Stimulated activated CD8-positive, alpha-beta memory T cell treated with anti-CD3 and anti-CD28 coated beads, Interleukin-15, amount 100 ng/mL, for 1 hour (primary cell): Measurements from ENCODE around the gene HERC5.
A peak's percentile ranks its signal among the peaks of the same experiment; 100 is the strongest.
"Not testable (repeated sequence)": the region's sequence is repeated elsewhere in the genome, so short reads cannot be mapped to it uniquely, and the experiment has no call there.

ENCODE experiments used
- DNase-seq: peaks from one replicate; pipeline ENCODE4 v3.0.0-alpha.2; 2020; ENCODE audit warnings: low read depth

The HERC5 gene

DNA sequence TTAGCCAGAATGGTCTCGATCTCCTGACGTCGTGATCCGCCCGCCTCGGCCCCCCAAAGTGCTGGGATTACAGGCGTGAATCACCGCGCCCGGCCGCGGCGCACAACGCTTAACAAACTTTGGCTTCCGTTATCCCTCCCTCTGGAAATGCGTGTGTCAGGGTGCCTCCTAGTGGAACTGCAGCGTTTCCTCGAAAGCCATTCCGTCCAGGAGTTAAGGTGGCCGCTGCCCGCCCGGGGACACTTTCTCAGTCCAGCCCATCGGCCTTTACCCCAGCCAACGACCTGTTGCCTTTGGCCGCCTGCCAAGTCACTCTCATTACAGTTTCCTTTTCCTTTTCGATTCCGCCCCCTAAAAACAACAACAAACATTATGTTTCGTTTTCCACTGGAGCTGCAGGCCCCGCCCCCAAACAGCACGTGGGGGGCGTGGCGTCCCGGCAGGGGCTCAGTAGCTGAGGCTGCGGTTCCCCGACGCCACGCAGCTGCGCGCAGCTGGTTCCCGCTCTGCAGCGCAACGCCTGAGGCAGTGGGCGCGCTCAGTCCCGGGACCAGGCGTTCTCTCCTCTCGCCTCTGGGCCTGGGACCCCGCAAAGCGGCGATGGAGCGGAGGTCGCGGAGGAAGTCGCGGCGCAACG, at the start of gene HERC5:
Gene HERC5, plus strand, starts transcription at position 450 of the 637 bp plus-strand sequence. Its CDS starts 151 bp downstream, at position 601.
- peak; percentile 81 for DNase-seq

DNA sequence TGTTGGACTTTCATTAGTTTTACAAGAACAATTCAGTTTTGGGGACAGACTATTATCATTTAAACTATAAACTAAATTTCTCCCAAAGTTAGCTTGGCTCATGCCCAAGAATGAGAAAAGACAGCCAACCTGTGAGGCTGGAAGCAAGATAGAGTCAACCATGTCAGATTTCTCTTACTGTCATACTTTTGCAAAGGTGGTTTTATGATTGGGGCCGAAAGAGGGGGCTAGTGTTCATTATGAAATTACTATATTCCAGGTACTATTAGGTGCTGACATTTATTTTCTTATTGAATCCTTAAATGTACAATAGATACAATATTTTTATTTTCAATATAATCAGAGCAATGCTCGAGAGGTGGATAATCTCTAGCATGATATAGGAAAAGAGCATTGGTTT, 47.7 kb upstream of the HERC5 start:
- no peak for DNase-seq

DNA sequence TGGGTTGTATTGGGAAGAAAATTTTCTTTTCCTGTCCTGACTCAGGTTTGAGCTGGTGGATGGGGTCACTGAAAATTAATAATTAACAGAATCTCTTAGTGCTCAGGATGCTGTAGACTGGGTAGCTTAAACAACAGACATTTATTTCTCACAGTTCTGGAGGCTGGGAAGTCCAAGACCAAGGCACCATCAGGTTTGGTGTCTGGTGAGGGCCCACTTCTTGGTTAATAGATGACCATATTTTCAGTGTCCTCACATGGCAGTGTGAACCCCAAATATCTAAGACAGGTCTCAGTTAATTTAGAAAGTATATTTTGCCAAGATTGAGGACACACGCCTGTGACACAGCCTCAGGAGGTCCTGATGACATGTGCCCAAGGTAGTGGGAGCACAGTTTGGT, 47.1 kb upstream of the HERC5 start:
- no peak for DNase-seq

DNA sequence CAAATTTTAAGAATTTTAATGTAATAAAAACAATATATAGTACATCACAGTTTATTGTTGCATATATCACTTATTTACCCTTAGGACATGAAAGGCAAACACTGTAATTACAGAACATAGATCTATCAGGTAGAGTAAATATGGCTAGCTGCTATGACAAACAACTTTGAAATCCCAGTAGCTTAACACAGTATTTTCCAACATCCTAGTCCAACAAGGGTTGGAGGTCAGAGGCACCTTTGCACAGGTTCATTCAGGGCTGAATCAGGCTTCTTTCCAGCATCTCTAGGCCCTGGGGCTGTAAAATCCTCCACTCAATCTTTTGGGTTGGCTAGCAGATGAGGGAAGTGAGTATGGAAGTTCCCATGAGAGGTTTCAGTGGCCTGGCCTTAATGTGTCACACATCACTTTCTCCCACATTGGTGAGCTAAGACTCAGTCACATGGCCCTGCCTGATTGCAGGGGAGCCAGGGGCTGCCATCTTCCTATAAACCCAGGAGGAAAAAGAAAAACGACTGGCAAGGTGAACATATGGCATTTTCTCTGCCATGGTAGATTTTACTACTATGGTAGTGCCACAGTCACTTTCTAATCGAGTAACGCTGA, 45.3 kb upstream of the HERC5 start:
- DNase-seq, result no peak

GRCh38 chr4:88413801-88414200, 43.1 kb upstream of the HERC5 start:
- no peak for DNase-seq

DNA sequence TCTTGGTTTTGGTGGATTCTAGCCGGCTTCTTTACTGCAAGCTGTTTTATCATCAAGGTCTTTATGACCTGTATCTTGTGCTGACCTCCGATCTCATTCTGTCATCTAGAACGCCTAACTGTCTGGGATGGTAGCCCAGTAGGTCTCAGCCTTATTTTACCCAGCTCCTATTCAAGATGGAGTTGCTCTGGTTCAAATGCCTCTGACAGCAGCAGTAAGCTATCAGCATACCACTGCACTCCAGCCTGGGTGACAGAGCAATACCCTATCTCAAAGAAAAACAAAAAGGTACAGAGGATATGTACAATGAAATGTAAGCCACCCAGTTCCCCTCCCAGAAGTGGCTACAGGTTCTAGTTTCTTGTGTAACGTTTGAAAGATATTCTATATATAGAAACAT, 42.2 kb upstream of the HERC5 start:
- no peak for DNase-seq

DNA sequence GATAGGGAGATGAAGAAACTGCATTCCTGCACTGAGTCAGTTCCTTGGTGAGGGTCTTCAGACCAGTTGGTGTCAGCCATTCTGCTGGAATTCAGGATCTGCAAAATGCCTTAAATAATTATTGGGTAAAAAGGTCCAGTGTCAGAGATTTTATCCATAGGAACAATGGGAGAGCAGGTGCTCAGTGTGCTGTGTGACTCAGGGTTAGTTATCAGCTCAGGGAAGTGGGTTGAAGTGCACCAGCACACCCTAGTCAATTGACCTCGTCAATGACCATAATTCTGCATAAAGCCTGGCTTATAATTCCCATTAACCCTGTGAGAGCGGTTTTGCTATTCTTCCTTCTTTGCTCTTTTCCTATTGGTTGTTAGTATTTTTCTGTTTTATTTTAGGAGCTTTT, 40.9 kb upstream of the HERC5 start:
- DNase-seq, result no peak

DNA sequence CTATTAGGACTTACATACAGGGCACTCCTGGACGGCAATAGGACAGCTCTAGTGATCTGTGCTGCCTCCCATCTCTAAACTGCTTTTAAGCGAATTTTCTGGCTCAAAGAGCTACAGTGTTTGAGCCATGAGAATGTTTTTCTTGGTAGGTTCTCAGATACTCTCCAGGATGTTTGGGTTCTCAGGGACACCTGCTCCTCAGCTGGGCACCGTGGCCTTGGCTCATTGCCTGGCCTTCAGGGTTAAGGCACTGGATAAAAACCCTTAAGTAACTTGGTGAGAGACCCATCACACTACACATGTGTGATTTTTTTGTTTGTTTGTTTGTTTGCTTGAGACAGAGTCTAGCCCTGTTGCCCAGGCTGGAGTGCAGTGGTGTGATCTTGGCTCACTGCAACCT, 38.5 kb upstream of the HERC5 start:
- no peak for DNase-seq

GRCh38 chr4:88419874-88420273, 37.0 kb upstream of the HERC5 start:
- no peak for DNase-seq

DNA sequence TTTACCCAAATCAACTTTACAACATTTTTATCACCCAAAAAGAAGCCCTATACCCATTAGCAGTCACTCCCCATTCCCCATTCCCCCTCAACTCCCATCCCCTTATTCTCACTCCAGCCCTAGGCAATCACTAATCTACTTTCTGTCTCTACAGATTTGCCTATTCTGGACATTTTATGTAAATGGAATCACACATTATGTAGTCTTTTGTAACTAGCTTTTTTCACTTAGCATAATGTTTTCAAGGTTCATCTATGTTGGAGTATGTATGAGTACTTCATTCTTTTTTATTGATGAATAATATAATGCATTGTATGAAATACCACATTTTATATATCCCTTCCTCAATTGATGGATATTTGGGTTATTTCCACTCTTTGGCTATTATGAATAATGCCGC, 36.1 kb upstream of the HERC5 start:
- DNase-seq, result no peak

- no peak for DNase-seq
Measured at GRCh38 chr4:88422403-88422802, 34.5 kb upstream of the HERC5 start.

DNA sequence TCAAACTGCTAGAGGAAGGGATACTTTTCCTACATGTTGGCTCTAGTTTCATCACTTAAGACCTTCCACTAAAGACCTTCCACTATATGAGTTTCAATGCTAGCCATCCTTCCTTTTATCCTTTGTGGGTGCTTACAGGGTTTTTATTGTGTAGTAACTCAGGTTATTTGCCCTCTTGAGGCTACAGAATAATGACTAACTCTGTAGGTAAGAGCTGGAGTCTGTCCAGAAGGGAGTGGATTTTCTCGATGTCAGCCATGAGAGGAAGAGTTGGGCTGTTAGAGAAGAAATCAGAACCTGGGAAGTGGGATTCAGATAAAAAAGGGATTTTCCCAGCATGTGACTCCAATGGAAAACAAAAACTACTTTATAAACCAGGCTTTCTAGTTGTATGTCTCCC, 27.5 kb upstream of the HERC5 start:
- DNase-seq, result no peak

DNA sequence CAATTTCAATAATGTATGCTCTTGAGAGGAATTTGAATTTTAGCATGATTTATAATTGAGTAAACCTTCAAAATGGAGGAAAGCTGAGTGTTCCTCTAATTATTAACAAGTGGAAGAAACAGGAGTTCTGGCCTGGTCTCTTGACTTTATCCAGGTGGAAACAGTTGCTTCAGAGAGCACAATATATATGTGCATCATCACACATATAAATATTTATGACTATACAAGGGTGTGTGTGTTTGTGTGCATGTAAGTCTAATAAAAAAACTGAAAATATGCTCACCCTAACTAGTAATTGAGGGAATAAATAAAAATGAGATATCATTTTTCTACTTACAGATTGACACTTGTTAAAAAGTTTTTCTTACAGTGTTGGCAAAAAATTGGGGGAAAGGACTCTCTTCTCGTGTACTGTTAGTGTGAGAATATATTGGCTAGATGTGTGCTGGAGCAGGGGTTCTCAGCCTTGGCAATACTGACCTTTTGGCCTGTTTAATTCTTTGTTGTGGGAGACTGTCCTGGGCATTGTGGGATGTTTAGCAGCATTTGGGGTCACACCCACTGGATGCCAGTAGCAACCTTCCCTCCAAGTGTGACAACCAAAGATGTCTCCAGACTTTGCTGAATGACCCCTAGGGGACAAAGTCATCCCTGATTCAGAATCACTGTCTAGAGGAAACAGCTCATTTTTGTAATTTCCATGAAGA, 20.8 kb upstream of the HERC5 start:
- DNase-seq, result no peak

- DNase-seq, result not testable (repeated sequence)
Measured at GRCh38 chr4:88437873-88438272, 19.0 kb upstream of the HERC5 start.

- DNase-seq, result no peak
Measured at GRCh38 chr4:88439161-88439760, 17.7 kb upstream of the HERC5 start.

DNA sequence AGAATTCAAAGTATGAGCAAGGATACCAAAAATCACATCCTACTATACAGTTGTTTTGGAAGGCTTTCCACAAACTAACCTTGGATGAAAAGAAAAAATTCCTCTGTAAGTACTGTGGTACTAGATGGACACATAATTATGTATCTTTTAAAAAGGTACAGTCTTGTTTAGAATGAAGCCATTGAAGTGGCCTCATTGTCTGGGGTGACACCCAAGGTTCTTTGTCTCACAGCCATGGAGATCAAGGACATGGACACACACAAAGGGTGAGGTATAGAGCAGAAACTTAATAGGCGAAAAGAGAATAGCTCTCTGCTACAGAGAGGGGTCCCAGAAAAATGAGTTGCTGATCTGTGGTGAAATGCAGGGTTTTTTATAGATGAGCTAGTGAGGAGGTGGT, 16.8 kb upstream of the HERC5 start:
- no peak for DNase-seq

GRCh38 chr4:88441696-88442095, 15.2 kb upstream of the HERC5 start:
- DNase-seq, result no peak

DNA sequence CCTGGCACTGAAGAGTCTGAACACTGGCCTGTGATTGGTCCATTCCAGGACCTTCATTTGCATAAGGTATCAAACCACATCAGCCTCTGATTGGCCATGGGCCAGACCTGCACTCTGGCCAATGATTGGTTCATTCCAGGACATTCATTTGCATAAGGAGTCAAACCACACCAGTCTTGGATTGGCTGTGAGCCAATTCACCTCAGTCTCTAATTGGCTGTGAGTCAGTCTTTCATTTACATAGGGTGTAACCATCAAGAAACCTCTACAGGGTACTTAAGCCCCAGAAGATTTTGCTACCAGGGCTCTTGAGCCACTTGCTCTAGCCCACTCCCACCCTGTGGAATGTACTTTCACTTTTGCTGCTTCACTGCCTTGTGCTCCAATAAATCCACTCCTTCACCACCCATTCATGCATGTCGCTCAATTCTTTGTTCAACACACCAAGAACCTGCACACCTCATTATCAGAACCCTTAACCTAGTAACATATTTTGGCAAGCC, 14.2 kb upstream of the HERC5 start:
- DNase-seq, result no peak

DNA sequence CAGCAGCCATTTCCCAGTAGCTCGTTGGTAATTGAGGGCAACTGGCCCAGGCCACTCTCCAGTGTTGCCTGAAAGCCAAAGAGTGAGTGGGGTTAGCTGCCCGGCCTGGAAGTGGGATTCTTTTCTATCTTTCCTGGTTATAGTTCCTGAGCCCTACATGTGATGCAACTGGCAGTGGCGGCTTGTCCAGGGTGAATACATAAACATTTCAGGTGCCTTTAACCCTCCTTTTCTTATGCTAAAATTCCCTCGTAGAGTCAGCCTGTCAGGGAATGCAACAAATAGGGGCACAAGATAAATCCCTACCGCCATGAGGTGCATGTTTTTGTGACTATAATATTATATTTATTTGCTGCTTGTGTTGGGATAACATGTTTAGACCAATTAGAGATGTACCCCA, 13.4 kb upstream of the HERC5 start:
- no peak for DNase-seq

- DNase-seq, result no peak
Measured at GRCh38 chr4:88445252-88445651, 11.7 kb upstream of the HERC5 start.

GRCh38 chr4:88446124-88446523, 10.8 kb upstream of the HERC5 start:
- DNase-seq, result no peak

GRCh38 chr4:88447371-88448095, 9.4 kb upstream of the HERC5 start:
- no peak for DNase-seq
